HG03342 (cell line): ENCODE measurements around the gene CFAP69.
"Not testable (repeated sequence)": the region's sequence is repeated elsewhere in the genome, so short reads cannot be mapped to it uniquely, and the experiment has no call there.

Source experiments
- ATAC-seq: cut with Tn5 transposase; IDR thresholded peaks from one replicate; pipeline ENCODE4 v1.9.1; 2021; ENCODE audit warnings: mild to moderate bottlenecking, moderate library complexity; ENCODE audit not compliant: unreplicated experiment

The CFAP69 gene

GRCh38 chr7:90334193-90334843 is 89.3 kb downstream of the CFAP69 start:
- ATAC-seq: no peak

GRCh38 chr7:90334926-90335325 is 90.0 kb downstream of the CFAP69 start:
- ATAC-seq: not testable (repeated sequence)

- no peak for ATAC-seq
Measured at GRCh38 chr7:90337106-90337505, 92.1 kb downstream of the CFAP69 start.

- no peak for ATAC-seq
Measured at GRCh38 chr7:90345016-90345415, 100.0 kb downstream of the CFAP69 start.

- peak; percentile 21 for ATAC-seq
Measured at GRCh38 chr7:90345595-90346335, 100.8 kb downstream of the CFAP69 start.

GRCh38 chr7:90346336-90347125 is 101.6 kb downstream of the CFAP69 start, which contains the start of gene GTPBP10:
Gene GTPBP10, plus strand, starts transcription at chr7:90346716. Its CDS starts 26 bp downstream, at chr7:90346742.
- peak; percentile 96 for ATAC-seq

GRCh38 chr7:90347759-90348158 is 102.8 kb downstream of the CFAP69 start:
- no peak for ATAC-seq

- no peak for ATAC-seq
Measured at GRCh38 chr7:90349305-90349704, 104.3 kb downstream of the CFAP69 start.

- ATAC-seq: not testable (repeated sequence)
Measured at GRCh38 chr7:90350032-90350431, 105.1 kb downstream of the CFAP69 start.

- no peak for ATAC-seq
Measured at GRCh38 chr7:90351987-90352386, 107.0 kb downstream of the CFAP69 start.
